SK-N-DZ (cell line): ENCODE measurements around the gene STAT3.
"Not testable (repeated sequence)": the region's sequence is repeated elsewhere in the genome, so short reads cannot be mapped to it uniquely, and the experiment has no call there.

Experiments
- DNase-seq: peaks from one replicate; pipeline ENCODE4 v3.0.0-alpha.2; 2015; ENCODE audit warnings: low spot score

Gene STAT3

GRCh38 chr17:42264366-42264765, 123.9 kb downstream of the STAT3 start:
- DNase-seq = not testable (repeated sequence)
